ENCODE data around the gene CHD1. TPM values are rescaled to one million over a fixed set of nuclear protein-coding genes. Genes with fewer than 3 reads are reported as not detected.

Gene CHD1
- total and polyA plus RNA-seq, 7 donors: 9.5 to 30.4 (median 13.6) TPM

GRCh38 chr5:98844865-98845264, 83.9 kb downstream of the CHD1 start:
- WGBS, 3 donors: 88 to 96% (median 89%) methylated on average over 6 of the region's 6 CpGs
- Histone ChIP-seq H3K4me3 (no peak overlapping the region), H3K27me3 (ENCODE audit: insufficient read depth in 3 of 3, low read length in 2 of 3) (no peaks in the 10 kb centered on the region), H3K36me3 (ENCODE audit: insufficient read depth in 1 of 2, low read depth in 1 of 2) (no peaks in the 10 kb centered on the region), H3K9me3 (no peaks in the 10 kb centered on the region), H3K4me1 (no peaks in the 10 kb centered on the region), H3K27ac (no peak overlapping the region)
- DNase-seq (no peak), ATAC-seq (no peak)
- TF ChIP-seq, protein P1, sequence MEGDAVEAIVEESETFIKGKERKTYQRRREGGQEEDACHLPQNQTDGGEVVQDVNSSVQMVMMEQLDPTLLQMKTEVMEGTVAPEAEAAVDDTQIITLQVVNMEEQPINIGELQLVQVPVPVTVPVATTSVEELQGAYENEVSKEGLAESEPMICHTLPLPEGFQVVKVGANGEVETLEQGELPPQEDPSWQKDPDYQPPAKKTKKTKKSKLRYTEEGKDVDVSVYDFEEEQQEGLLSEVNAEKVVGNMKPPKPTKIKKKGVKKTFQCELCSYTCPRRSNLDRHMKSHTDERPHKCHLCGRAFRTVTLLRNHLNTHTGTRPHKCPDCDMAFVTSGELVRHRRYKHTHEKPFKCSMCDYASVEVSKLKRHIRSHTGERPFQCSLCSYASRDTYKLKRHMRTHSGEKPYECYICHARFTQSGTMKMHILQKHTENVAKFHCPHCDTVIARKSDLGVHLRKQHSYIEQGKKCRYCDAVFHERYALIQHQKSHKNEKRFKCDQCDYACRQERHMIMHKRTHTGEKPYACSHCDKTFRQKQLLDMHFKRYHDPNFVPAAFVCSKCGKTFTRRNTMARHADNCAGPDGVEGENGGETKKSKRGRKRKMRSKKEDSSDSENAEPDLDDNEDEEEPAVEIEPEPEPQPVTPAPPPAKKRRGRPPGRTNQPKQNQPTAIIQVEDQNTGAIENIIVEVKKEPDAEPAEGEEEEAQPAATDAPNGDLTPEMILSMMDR (IDR thresholded peaks at IDR 0.05): no peak
- intact Hi-C loops (cut with DNase I): no loop called here

- TF ChIP-seq, protein P1 (IDR thresholded peaks at IDR 0.05): no peak
- H3K9me3 ChIP-seq: no peaks in the 10 kb centered on the region
- intact Hi-C loops (cut with DNase I): no loop called here
- H3K4me1 ChIP-seq: no peaks in the 10 kb centered on the region
- H3K27ac ChIP-seq: no peak overlapping the region
- WGBS, 3 donors: 98 to 100% (median 100%) methylated on average over 3 of the region's 3 CpGs
- H3K36me3 ChIP-seq (ENCODE audit: insufficient read depth in 1 of 2, low read depth in 1 of 2): no peaks in the 10 kb centered on the region
- DNase-seq (no peak), ATAC-seq (no peak)
- H3K27me3 ChIP-seq (ENCODE audit: insufficient read depth in 3 of 3, low read length in 2 of 3): no peaks in the 10 kb centered on the region
- H3K4me3 ChIP-seq: no peak overlapping the region
These were observed 85.3 kb downstream of the CHD1 start for GRCh38 chr5:98843481-98843880.

- H3K27ac ChIP-seq: no peak overlapping the region
- ATAC-seq (no peak), DNase-seq (no peak)
- no peaks in the 10 kb centered on the region for H3K27me3 ChIP-seq (ENCODE audit: insufficient read depth in 3 of 3, low read length in 2 of 3)
- TF ChIP-seq, protein P1 (IDR thresholded peaks at IDR 0.05): no peak
- no peak overlapping the region for H3K4me3 ChIP-seq
- 74 to 84% (median 76%) methylated on average over 1 of the region's 1 CpG for WGBS, 3 donors
- H3K9me3 ChIP-seq: no peaks in the 10 kb centered on the region
- H3K4me1 ChIP-seq: no peaks in the 10 kb centered on the region
- H3K36me3 ChIP-seq (ENCODE audit: insufficient read depth in 1 of 2, low read depth in 1 of 2): no peaks in the 10 kb centered on the region
- intact Hi-C loops (cut with DNase I): no loop called here
These were observed 87.9 kb downstream of the CHD1 start for GRCh38 chr5:98840946-98841345.

GRCh38 chr5:98839469-98840383, 89.1 kb downstream of the CHD1 start:
- H3K9me3 ChIP-seq: no peaks in the 10 kb centered on the region
- H3K27ac ChIP-seq: no peak overlapping the region
- intact Hi-C loops (cut with DNase I): no loop called here
- H3K4me3 ChIP-seq: no peak overlapping the region
- H3K4me1 ChIP-seq: no peaks in the 10 kb centered on the region
- no peak for ATAC-seq
- TF ChIP-seq, protein P1 (IDR thresholded peaks at IDR 0.05): peak; percentile 15
- H3K36me3 ChIP-seq (ENCODE audit: insufficient read depth in 1 of 2, low read depth in 1 of 2): no peaks in the 10 kb centered on the region
- H3K27me3 ChIP-seq (ENCODE audit: insufficient read depth in 3 of 3, low read length in 2 of 3): no peaks in the 10 kb centered on the region
- WGBS, 3 donors: 46 to 54% (median 54%) methylated on average over 40 to 42 of the region's 42 CpGs
- no peak for DNase-seq
